ENCODE measurements around the gene PRPF18. TPM values are rescaled to one million over a fixed set of nuclear protein-coding genes. Genes with fewer than 3 reads are reported as not detected.

PRPF18 gene
- total and polyA plus RNA-seq, 2 of the 4 experiments (the other 2 are of a cell fraction), result 10.0 to 16.9 TPM

GRCh38 chr10:13665516-13666262 lies 78.9 kb downstream of the PRPF18 start:
- Histone ChIP-seq H3K27ac (ENCODE audit: insufficient read depth, low read length) (no peak overlapping the region), H4K20me1 (ENCODE audit: insufficient read depth, low read length) (no peaks in the 10 kb centered on the region), H2AFZ (replicated peaks; ENCODE audit: low read length, poor library complexity) (no peak overlapping the region), H3K79me1 (ENCODE audit: low read depth in 1 of 2, low read length in 2 of 2) (peaks cover 15 to 56% of the 10 kb centered on the region in 2 experiments), H4K8ac (ENCODE audit: low read depth in 2 of 2, low read length in 2 of 2) (no peak overlapping the region), H3K36me3 (ENCODE audit: control insufficient read depth, insufficient read depth, low read length) (peaks cover 50% of the 10 kb centered on the region), H3K56ac (ENCODE audit: extremely low read depth, insufficient read depth, low read length) (no peak overlapping the region), H3K23ac (ENCODE audit: low read depth, low read length) (no peak overlapping the region), H3K4me1 (ENCODE audit: control insufficient read depth, insufficient read depth, low read length) (peaks cover 4% of the 10 kb centered on the region; the same call in 1 of the 2 replicates), H4K91ac (ENCODE audit: insufficient read depth, low read depth, low read length) (no peak overlapping the region), H3K9ac (ENCODE audit: low read depth, low read length) (no peak overlapping the region), H3K4ac (ENCODE audit: low read depth, low read length) (no peak overlapping the region), H2BK120ac (ENCODE audit: low read depth, low read length) (no peak overlapping the region), H4K5ac (ENCODE audit: low read depth, low read length) (no peak overlapping the region), H2BK20ac (ENCODE audit: low read depth, low read length) (no peak overlapping the region), H3K14ac (replicated peaks; ENCODE audit: low read depth, low read length) (no peak overlapping the region), H2BK5ac (ENCODE audit: low read depth, low read length, poor library complexity, severe bottlenecking) (no peak overlapping the region), H3K18ac (ENCODE audit: low read depth, low read length) (no peak overlapping the region), H2AK9ac (replicated peaks; ENCODE audit: low read depth, low read length, poor library complexity) (no peak overlapping the region), H3K9me3 (ENCODE audit: control insufficient read depth, insufficient read depth, low read length) (no peaks in the 10 kb centered on the region), H3K9me1 (ENCODE audit: insufficient read depth, low read length) (peaks cover 10% of the 10 kb centered on the region), H3K27me3 (ENCODE audit: control insufficient read depth, insufficient read depth, low read length) (no peaks in the 10 kb centered on the region), H2BK15ac (ENCODE audit: low read depth, low read length) (no peak overlapping the region), H3K4me2 (ENCODE audit: low read depth, low read length) (no peak overlapping the region), H3K4me3 (ENCODE audit: insufficient read depth, low read depth, low read length) (no peak overlapping the region), H2AK5ac (ENCODE audit: low read depth, low read length) (no peak overlapping the region)
- TF ChIP-seq CEBPB (IDR thresholded peaks at IDR 0.05; ENCODE audit: low read depth, low read length) (no peak), MXI1 (IDR thresholded peaks at IDR 0.05; ENCODE audit: borderline replicate concordance, low read depth, low read length) (no peak), BHLHE40 (IDR thresholded peaks at IDR 0.05; ENCODE audit: low read depth, low read length) (no peak), CTCF (conservative IDR thresholded peaks at IDR 0.05; ENCODE audit: low read depth, low read length) (no peak), MAZ (IDR thresholded peaks at IDR 0.05; ENCODE audit: borderline replicate concordance, low read depth, low read length) (no peak), USF2 (IDR thresholded peaks at IDR 0.05; ENCODE audit: low read depth, low read length) (no peak), FOS (IDR thresholded peaks at IDR 0.05; ENCODE audit: low read depth, low read length) (no peak), RAD21 (IDR thresholded peaks at IDR 0.05; ENCODE audit: low read length) (no peak), POLR2A (IDR thresholded peaks at IDR 0.05; ENCODE audit: low read depth, low read length) (no peak)
- dilution Hi-C loops (cut with HindIII; ENCODE audit: low sequenced_read_pairs, unreplicated experiment), result no loop called here
- BruUV-seq (replicated peaks), result no TSS peak
- CTCF ChIA-PET, result no interaction called here
- DNase-seq, result no peak
- in situ Hi-C loops (cut with MboI; ENCODE audit: low sequenced_read_pairs), result loop anchor here (5.0 to 25.0 kb wide), 2 partner anchors 112 to 422 kb away; no protein-coding TSS in a partner anchor
- no peak for ATAC-seq (ENCODE audit: low read depth)
- 100% methylated on average over 2 of the region's 20 CpGs; no CpG with 5 or more reads in 1 of the 2 experiments for WGBS, 2 experiments (ENCODE audit: extremely low coverage in 2 of 2, insufficient read length in 1 of 2)
- POLR2A ChIA-PET (ENCODE audit: unreplicated experiment), result no interaction called here
- intact Hi-C loops (cut with micrococcal nuclease), result loop anchor here (10.0 kb wide), 1 partner anchor 429 kb away; no protein-coding TSS in a partner anchor

All from IMR-90 (cell line).